Upper lobe of left lung (tissue), 4 donors: Measurements from ENCODE around the gene TUFT1.

Source experiments
- CTCF ChIP-seq, 6 experiments: fragments of 450-650 bp in 4 of 6; fragments of 200-600 bp in 2 of 6; sonication (generic) in 2 of 6; IDR thresholded peaks; one replicate each; pipeline ENCODE4 v1.5.1; 2016 to 2019; ENCODE audit warnings: antibody characterized with exemption in 6 of 6
- POLR2AphosphoS5 ChIP-seq, 2 donors: sonication (generic); formaldehyde crosslinking; IDR thresholded peaks; one replicate each; pipeline ENCODE4 v1.5.1; 2017; ENCODE audit warnings: antibody characterized with exemption in 2 of 2

DNA sequence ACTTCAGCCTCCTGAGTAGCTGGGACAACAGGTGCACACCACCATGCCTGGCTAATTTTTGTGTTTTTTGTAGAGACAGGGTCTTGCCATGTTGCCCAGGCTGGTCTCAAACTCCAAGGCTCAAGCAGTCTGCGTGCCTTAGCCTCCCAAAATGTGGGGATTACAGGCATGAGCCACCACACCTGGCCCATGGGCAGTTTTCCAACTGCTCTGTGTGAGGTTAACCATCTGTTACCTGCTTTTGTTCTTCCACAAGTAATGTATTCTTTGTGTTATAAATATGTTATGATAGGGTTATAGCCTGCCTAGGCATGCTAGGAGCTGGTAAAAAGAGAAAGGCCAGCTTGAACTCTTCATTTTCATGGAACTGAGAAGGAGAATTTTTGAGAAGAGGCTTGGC is 30.7 kb downstream of the TUFT1 start:
- TF ChIP-seq CTCF (IDR thresholded peaks at IDR 0.05) (no peak), POLR2AphosphoS5 (IDR thresholded peaks at IDR 0.05) (no peak)
